WTC11 (cell line): Measurements from ENCODE around the gene EIF4E. TPM values are rescaled to one million over a fixed set of nuclear protein-coding genes. Genes with fewer than 3 reads are reported as not detected.

ENCODE experiments used
- ATF1 ChIP-seq: sonication (generic); formaldehyde crosslinking; IDR thresholded peaks from 2 replicates; pipeline ENCODE4 v1.8.1; 2023; ENCODE audit warnings: mild to moderate bottlenecking, moderate library complexity, missing genetic modification reagents
- ETV6 ChIP-seq: sonication (generic); formaldehyde crosslinking; IDR thresholded peaks from 2 replicates; pipeline ENCODE4 v1.8.1; 2022; ENCODE audit warnings: mild to moderate bottlenecking, missing genetic modification reagents
- GRHL2 ChIP-seq: fragments of 250-450 bp; sonication (Bioruptor Pico); IDR thresholded peaks from 2 replicates; pipeline ENCODE4 v1.8.0; 2022; ENCODE audit warnings: mild to moderate bottlenecking, moderate library complexity; ENCODE audit not compliant: insufficient replicate concordance, severe bottlenecking
- HMGA2 ChIP-seq: fragments of 250-450 bp; sonication (Bioruptor Pico); IDR thresholded peaks from 2 replicates; pipeline ENCODE4 v1.4.0; 2021; ENCODE audit warnings: mild to moderate bottlenecking, moderate library complexity
- NFATC4 ChIP-seq: fragments of 250-450 bp; sonication (Bioruptor Pico); IDR thresholded peaks from 2 replicates; pipeline ENCODE4 v1.9.0; 2021; ENCODE audit warnings: mild to moderate bottlenecking
- NFE2L1 ChIP-seq: sonication (generic); formaldehyde crosslinking; IDR thresholded peaks from 2 replicates; pipeline ENCODE4 v1.8.1; 2023; ENCODE audit warnings: missing genetic modification reagents
- NFYB ChIP-seq: sonication (generic); formaldehyde crosslinking; conservative IDR thresholded peaks from 2 replicates; pipeline ENCODE4 v1.8.0; 2022; ENCODE audit warnings: low read depth, missing genetic modification reagents
- NR1H2 ChIP-seq: sonication (generic); formaldehyde crosslinking; IDR thresholded peaks from 2 replicates; pipeline ENCODE4 v1.9.0; 2021; ENCODE audit warnings: mild to moderate bottlenecking, moderate library complexity, missing genetic modification reagents
- RELA ChIP-seq: sonication (generic); formaldehyde crosslinking; IDR thresholded peaks from 2 replicates; pipeline ENCODE4 v1.8.1; 2022; ENCODE audit warnings: missing genetic modification reagents, mild to moderate bottlenecking, borderline replicate concordance
- SMAD3 ChIP-seq: sonication (generic); formaldehyde crosslinking; IDR thresholded peaks from 2 replicates; pipeline ENCODE4 v1.8.0; 2022; ENCODE audit warnings: missing genetic modification reagents, mild to moderate bottlenecking, borderline replicate concordance
- SP1 ChIP-seq: sonication (generic); formaldehyde crosslinking; conservative IDR thresholded peaks from 2 replicates; pipeline ENCODE4 v1.8.1; 2022; ENCODE audit warnings: missing genetic modification reagents
- TCF7 ChIP-seq: sonication (generic); formaldehyde crosslinking; IDR thresholded peaks from 2 replicates; pipeline ENCODE4 v1.8.0; 2022; ENCODE audit warnings: mild to moderate bottlenecking, low read depth, missing genetic modification reagents, moderate library complexity
- TEAD4 ChIP-seq: sonication (generic); formaldehyde crosslinking; IDR thresholded peaks from 2 replicates; pipeline ENCODE4 v1.8.0; 2022; ENCODE audit warnings: mild to moderate bottlenecking, missing genetic modification reagents
- ZBTB21 ChIP-seq: sonication (generic); formaldehyde crosslinking; IDR thresholded peaks from 2 replicates; pipeline ENCODE4 v1.8.1; 2023; ENCODE audit warnings: mild to moderate bottlenecking, missing genetic modification reagents, borderline replicate concordance
- ZNF263 ChIP-seq: sonication (generic); formaldehyde crosslinking; IDR thresholded peaks from 2 replicates; pipeline ENCODE4 v1.8.1; 2022; ENCODE audit warnings: low read depth, mild to moderate bottlenecking, moderate library complexity, missing genetic modification reagents
- ZNF396 ChIP-seq: fragments of 250-450 bp; sonication (Bioruptor Pico); IDR thresholded peaks from 2 replicates; pipeline ENCODE4 v1.8.0; 2021; ENCODE audit warnings: mild to moderate bottlenecking, moderate library complexity, borderline replicate concordance
- ZNF423 ChIP-seq: fragments of 250-450 bp; sonication (Bioruptor Pico); IDR thresholded peaks from 2 replicates; pipeline ENCODE4 v2.1.2; 2022; ENCODE audit warnings: mild to moderate bottlenecking, moderate library complexity
- total RNA-seq: library from RNA; stranded (reverse); gene quantifications from 3 replicates; pipeline ENCODE4 v1.2.3, GENCODE V29; 2021
- TF ChIP-seq, protein P1 (sequence below): sonication (generic); formaldehyde crosslinking; conservative IDR thresholded peaks from 2 replicates; pipeline ENCODE4 v1.8.1; 2022; ENCODE audit warnings: mild to moderate bottlenecking, missing genetic modification reagents
- TF ChIP-seq, protein P2 (sequence below): sonication (generic); formaldehyde crosslinking; IDR thresholded peaks from 2 replicates; pipeline ENCODE4 v1.8.0; 2022; ENCODE audit warnings: mild to moderate bottlenecking, missing genetic modification reagents
- TF ChIP-seq, protein P3 (sequence below): sonication (generic); formaldehyde crosslinking; IDR thresholded peaks from 2 replicates; pipeline ENCODE4 v1.8.1; 2022; ENCODE audit warnings: missing genetic modification reagents, borderline replicate concordance
- TF ChIP-seq, protein P4 (sequence below): sonication (generic); formaldehyde crosslinking; IDR thresholded peaks from 2 replicates; pipeline ENCODE4 v1.8.0; 2022; ENCODE audit warnings: mild to moderate bottlenecking, missing genetic modification reagents
- TF ChIP-seq, protein P5 (sequence below): sonication (generic); formaldehyde crosslinking; IDR thresholded peaks from 2 replicates; pipeline ENCODE4 v1.8.1; 2023; ENCODE audit warnings: mild to moderate bottlenecking, missing genetic modification reagents
- TF ChIP-seq, protein P6 (sequence below): sonication (generic); formaldehyde crosslinking; IDR thresholded peaks from 2 replicates; pipeline ENCODE4 v1.8.1; 2022; ENCODE audit warnings: mild to moderate bottlenecking, missing genetic modification reagents, moderate library complexity, borderline replicate concordance
- TF ChIP-seq, protein P7 (sequence below): sonication (generic); formaldehyde crosslinking; IDR thresholded peaks from 2 replicates; pipeline ENCODE4 v1.8.1; 2023; ENCODE audit warnings: mild to moderate bottlenecking, missing genetic modification reagents, moderate library complexity
- TF ChIP-seq, protein P8 (sequence below): sonication (generic); formaldehyde crosslinking; IDR thresholded peaks from 2 replicates; pipeline ENCODE4 v1.8.1; 2023; ENCODE audit warnings: mild to moderate bottlenecking, missing genetic modification reagents, moderate library complexity
- TF ChIP-seq, protein P9 (sequence below): fragments of 200-600 bp; IDR thresholded peaks from 2 replicates; pipeline ENCODE4 v1.8.0; 2022; ENCODE audit warnings: antibody characterized with exemption
- TF ChIP-seq, protein P10 (sequence below): fragments of 250-450 bp; sonication (Bioruptor Pico); conservative IDR thresholded peaks from 2 replicates; pipeline ENCODE4 v1.9.0; 2021; ENCODE audit warnings: mild to moderate bottlenecking

Gene EIF4E
- total RNA-seq, 1 experiment from 2014 or later, result 174 TPM

DNA sequence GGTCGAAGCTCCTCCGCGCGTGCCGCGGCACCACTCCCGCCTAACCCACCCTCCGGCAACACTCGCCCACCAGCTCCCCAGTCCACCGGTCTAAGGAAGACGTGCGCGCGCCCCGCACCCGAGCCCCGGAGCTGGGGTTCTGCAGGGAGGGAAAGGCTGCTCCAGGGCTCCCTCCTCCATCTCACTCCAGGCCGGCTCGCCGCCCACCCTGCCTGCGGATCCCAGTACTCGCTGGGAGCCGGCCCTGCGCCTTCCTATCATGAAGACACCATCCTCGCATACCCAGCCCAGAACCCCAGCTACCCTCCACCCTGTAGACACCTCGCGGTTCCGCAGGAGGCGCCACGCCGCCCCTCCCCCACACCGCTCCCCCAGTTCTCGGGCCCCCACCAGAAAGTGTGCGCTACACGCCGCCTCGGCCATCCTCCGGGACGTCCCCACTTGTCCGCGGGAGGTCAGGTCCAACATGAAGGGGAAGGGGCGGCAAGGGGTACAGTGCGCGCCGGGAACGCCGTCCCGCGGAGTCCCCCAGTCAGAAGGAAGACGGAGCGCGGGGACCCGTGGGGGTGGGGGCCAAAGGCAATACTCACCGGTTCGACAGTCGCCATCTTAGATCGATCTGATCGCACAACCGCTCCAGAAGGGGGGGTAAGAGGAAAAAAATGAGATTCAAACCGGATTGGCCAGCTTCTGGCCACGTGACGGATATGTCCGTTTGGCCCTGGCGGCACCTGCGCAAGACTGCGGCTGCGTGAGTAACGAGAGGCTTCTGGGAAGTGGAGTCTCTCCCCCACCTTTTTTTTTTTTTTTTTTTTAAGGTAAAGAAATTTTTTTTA lies at the start of gene EIF4E (continued):
- TF ChIP-seq NFYB (CRISPR knock-in tag) (peak; percentile 68), HMGA2 (CRISPR knock-in tag) (no peak), ETV6 (CRISPR knock-in tag) (no peak), RELA (CRISPR knock-in tag) (no peak), NFE2L1 (CRISPR knock-in tag) (no peak), NR1H2 (CRISPR knock-in tag) (no peak), SP1 (CRISPR knock-in tag) (peak; percentile 52; the same call in 1 of the 2 replicates), ZNF263 (CRISPR knock-in tag) (no peak; the same call in 1 of the 2 replicates), GRHL2 (no peak), ZBTB21 (CRISPR knock-in tag) (no peak), ZNF423 (CRISPR knock-in tag) (peak; percentile 45; the same call in 1 of the 2 replicates), TEAD4 (0 out of 2 replicates have a peak, but pooled peaks have one; percentile 23), ATF1 (CRISPR knock-in tag) (no peak), NFATC4 (CRISPR knock-in tag) (no peak), ZNF396 (CRISPR knock-in tag) (no peak), TCF7 (no peak), SMAD3 (CRISPR knock-in tag) (no peak)
- TF ChIP-seq, protein P1, sequence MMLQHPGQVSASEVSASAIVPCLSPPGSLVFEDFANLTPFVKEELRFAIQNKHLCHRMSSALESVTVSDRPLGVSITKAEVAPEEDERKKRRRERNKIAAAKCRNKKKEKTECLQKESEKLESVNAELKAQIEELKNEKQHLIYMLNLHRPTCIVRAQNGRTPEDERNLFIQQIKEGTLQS (CRISPR knock-in tag), result no peak
- TF ChIP-seq, protein P2, sequence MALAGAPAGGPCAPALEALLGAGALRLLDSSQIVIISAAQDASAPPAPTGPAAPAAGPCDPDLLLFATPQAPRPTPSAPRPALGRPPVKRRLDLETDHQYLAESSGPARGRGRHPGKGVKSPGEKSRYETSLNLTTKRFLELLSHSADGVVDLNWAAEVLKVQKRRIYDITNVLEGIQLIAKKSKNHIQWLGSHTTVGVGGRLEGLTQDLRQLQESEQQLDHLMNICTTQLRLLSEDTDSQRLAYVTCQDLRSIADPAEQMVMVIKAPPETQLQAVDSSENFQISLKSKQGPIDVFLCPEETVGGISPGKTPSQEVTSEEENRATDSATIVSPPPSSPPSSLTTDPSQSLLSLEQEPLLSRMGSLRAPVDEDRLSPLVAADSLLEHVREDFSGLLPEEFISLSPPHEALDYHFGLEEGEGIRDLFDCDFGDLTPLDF (CRISPR knock-in tag), result no peak
- TF ChIP-seq, protein P3, sequence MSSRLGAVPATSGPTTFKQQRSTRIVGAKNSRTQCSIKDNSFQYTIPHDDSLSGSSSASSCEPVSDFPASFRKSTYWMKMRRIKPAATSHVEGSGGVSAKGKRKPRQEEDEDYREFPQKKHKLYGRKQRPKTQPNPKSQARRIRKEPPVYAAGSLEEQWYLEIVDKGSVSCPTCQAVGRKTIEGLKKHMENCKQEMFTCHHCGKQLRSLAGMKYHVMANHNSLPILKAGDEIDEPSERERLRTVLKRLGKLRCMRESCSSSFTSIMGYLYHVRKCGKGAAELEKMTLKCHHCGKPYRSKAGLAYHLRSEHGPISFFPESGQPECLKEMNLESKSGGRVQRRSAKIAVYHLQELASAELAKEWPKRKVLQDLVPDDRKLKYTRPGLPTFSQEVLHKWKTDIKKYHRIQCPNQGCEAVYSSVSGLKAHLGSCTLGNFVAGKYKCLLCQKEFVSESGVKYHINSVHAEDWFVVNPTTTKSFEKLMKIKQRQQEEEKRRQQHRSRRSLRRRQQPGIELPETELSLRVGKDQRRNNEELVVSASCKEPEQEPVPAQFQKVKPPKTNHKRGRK (CRISPR knock-in tag), result no peak
- TF ChIP-seq, protein P4, sequence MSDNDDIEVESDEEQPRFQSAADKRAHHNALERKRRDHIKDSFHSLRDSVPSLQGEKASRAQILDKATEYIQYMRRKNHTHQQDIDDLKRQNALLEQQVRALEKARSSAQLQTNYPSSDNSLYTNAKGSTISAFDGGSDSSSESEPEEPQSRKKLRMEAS (CRISPR knock-in tag), result peak; percentile 40; the same call in 1 of the 2 replicates
- TF ChIP-seq, protein P5, sequence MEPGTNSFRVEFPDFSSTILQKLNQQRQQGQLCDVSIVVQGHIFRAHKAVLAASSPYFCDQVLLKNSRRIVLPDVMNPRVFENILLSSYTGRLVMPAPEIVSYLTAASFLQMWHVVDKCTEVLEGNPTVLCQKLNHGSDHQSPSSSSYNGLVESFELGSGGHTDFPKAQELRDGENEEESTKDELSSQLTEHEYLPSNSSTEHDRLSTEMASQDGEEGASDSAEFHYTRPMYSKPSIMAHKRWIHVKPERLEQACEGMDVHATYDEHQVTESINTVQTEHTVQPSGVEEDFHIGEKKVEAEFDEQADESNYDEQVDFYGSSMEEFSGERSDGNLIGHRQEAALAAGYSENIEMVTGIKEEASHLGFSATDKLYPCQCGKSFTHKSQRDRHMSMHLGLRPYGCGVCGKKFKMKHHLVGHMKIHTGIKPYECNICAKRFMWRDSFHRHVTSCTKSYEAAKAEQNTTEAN (CRISPR knock-in tag), result no peak
- TF ChIP-seq, protein P6, sequence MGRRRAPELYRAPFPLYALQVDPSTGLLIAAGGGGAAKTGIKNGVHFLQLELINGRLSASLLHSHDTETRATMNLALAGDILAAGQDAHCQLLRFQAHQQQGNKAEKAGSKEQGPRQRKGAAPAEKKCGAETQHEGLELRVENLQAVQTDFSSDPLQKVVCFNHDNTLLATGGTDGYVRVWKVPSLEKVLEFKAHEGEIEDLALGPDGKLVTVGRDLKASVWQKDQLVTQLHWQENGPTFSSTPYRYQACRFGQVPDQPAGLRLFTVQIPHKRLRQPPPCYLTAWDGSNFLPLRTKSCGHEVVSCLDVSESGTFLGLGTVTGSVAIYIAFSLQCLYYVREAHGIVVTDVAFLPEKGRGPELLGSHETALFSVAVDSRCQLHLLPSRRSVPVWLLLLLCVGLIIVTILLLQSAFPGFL, result no peak
- TF ChIP-seq, protein P7, sequence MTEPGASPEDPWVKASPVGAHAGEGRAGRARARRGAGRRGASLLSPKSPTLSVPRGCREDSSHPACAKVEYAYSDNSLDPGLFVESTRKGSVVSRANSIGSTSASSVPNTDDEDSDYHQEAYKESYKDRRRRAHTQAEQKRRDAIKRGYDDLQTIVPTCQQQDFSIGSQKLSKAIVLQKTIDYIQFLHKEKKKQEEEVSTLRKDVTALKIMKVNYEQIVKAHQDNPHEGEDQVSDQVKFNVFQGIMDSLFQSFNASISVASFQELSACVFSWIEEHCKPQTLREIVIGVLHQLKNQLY (CRISPR knock-in tag), result no peak
- TF ChIP-seq, protein P8, sequence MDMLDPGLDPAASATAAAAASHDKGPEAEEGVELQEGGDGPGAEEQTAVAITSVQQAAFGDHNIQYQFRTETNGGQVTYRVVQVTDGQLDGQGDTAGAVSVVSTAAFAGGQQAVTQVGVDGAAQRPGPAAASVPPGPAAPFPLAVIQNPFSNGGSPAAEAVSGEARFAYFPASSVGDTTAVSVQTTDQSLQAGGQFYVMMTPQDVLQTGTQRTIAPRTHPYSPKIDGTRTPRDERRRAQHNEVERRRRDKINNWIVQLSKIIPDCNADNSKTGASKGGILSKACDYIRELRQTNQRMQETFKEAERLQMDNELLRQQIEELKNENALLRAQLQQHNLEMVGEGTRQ, result peak; percentile 97
- TF ChIP-seq, protein P9, sequence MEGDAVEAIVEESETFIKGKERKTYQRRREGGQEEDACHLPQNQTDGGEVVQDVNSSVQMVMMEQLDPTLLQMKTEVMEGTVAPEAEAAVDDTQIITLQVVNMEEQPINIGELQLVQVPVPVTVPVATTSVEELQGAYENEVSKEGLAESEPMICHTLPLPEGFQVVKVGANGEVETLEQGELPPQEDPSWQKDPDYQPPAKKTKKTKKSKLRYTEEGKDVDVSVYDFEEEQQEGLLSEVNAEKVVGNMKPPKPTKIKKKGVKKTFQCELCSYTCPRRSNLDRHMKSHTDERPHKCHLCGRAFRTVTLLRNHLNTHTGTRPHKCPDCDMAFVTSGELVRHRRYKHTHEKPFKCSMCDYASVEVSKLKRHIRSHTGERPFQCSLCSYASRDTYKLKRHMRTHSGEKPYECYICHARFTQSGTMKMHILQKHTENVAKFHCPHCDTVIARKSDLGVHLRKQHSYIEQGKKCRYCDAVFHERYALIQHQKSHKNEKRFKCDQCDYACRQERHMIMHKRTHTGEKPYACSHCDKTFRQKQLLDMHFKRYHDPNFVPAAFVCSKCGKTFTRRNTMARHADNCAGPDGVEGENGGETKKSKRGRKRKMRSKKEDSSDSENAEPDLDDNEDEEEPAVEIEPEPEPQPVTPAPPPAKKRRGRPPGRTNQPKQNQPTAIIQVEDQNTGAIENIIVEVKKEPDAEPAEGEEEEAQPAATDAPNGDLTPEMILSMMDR, result no peak
- TF ChIP-seq, protein P10, sequence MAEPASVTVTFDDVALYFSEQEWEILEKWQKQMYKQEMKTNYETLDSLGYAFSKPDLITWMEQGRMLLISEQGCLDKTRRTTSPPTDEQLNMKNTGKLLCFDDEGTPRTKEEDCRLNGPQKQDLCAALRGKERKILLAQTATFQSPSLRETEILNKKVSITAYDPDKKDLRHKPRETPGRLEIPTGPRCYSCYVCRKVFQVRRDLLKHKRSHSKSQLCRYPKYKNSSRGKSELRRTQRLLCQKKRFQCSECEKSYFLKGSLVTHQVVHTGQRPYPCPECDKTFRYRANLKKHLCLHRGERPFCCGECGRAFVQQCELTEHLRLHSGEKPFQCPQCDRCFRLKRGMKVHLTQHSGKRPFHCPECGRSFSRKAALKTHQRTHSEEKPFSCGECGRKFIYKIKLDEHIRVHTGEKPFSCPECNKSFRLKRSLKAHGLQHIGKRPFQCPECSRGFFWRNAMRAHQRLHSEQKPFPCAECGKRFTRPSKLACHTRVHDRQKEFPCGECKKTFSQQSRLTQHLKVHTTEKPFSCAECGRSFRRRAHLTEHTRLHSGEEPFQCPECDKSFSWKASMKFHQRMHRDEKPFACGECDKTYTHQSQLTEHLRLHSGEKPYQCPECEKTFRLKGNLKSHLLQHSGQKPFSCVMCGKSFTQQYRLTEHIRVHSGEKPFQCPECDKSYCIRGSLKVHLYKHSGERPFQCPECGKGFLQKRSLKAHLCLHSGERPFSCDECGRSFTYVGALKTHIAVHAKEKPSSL (CRISPR knock-in tag), result no peak
